ENCODE results near the gene CBY2. TPM values are rescaled to one million over a fixed set of nuclear protein-coding genes. Genes with fewer than 3 reads are reported as not detected.

Gene CBY2
- total RNA-seq, 1 experiment from 2014 or later = not detected

DNA sequence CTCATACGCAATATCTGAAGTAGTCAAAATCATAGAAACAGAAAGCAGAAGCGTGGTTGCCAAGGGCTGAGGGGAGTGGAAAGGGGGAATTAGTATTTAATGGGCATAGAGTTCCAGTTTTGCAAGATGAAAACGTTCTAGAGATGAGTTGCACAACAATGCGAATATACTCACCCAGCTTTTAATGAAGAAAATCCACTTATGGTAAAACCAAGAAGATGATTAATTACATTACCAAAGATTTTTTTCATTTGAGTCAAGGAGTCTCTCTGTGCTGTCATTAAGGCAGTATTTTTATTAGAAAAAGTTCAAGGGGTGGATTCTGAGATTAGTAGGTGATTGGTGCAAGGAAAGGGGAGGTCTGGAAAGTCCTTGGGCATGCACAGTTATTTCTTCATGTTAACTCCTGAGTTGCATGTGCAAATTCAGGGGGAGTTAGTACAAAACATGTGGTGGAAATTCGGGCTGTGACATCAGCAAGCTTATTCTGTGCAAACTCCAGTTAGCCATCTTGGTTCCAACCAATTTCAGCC, 6.9 kb upstream of the CBY2 start:
- ChIA-PET RAD21 (ENCODE audit: low non-redundant PET in 1 of 2, low total read pairs in 2 of 2, uncharacterized antibody in 2 of 2, unreplicated experiment in 2 of 2) (no interaction called here), CTCF (no interaction called here), POLR2A (no interaction called here)
- Histone ChIP-seq H3K36me3 (ENCODE audit: control insufficient read depth in 1 of 2, insufficient read depth in 2 of 2, low read length in 2 of 2) (no peaks in the 10 kb centered on the region), H3K4me1 (ENCODE audit: control insufficient read depth in 1 of 2, insufficient read depth in 2 of 2, low read length in 2 of 2) (no peaks in the 10 kb centered on the region), H3K9ac (ENCODE audit: low read length) (no peak overlapping the region), H3K79me2 (ENCODE audit: insufficient read depth, low read length) (no peaks in the 10 kb centered on the region), H3K27me3 (ENCODE audit: insufficient read depth, low read length) (peaks cover 55% of the 10 kb centered on the region), H3K27ac (ENCODE audit: low read depth, low read length) (no peak overlapping the region), H3K4me3 (replicated peaks in 1 of 2; ENCODE audit: low read depth in 1 of 2, low read length in 2 of 2) (no peak overlapping the region), H3K9me2 (ENCODE audit: insufficient read depth) (no peaks in the 10 kb centered on the region), H3K9me3 (ENCODE audit: control insufficient read depth in 1 of 2, insufficient read depth in 1 of 2, low read depth in 1 of 2, low read length in 2 of 2) (no peaks in the 10 kb centered on the region), H2AFZ (ENCODE audit: low read depth, low read length, poor library complexity, severe bottlenecking) (no peak overlapping the region), H4K20me1 (ENCODE audit: insufficient read depth) (no peaks in the 10 kb centered on the region), H3K4me2 (ENCODE audit: low read length) (no peak overlapping the region)
- intact Hi-C loops (cut with micrococcal nuclease) = no loop called here
- BruUV-seq (replicated peaks) = no TSS peak
- no peak for DNase-seq (ENCODE audit: low read depth, low spot score)
- ATAC-seq = no peak
- no peak for TF ChIP-seq SRF (IDR thresholded peaks at IDR 0.05; ENCODE audit: low read depth)
- TF ChIP-seq, protein P1, sequence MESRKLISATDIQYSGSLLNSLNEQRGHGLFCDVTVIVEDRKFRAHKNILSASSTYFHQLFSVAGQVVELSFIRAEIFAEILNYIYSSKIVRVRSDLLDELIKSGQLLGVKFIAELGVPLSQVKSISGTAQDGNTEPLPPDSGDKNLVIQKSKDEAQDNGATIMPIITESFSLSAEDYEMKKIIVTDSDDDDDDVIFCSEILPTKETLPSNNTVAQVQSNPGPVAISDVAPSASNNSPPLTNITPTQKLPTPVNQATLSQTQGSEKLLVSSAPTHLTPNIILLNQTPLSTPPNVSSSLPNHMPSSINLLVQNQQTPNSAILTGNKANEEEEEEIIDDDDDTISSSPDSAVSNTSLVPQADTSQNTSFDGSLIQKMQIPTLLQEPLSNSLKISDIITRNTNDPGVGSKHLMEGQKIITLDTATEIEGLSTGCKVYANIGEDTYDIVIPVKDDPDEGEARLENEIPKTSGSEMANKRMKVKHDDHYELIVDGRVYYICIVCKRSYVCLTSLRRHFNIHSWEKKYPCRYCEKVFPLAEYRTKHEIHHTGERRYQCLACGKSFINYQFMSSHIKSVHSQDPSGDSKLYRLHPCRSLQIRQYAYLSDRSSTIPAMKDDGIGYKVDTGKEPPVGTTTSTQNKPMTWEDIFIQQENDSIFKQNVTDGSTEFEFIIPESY (IDR thresholded peaks at IDR 0.05; ENCODE audit: extremely low read depth, insufficient replicate concordance, low read length) = no peak
- TF ChIP-seq EGR1 (IDR thresholded peaks at IDR 0.05; ENCODE audit: low read depth) = no peak
- TF ChIP-seq ELF1 (IDR thresholded peaks at IDR 0.05; ENCODE audit: borderline replicate concordance, low read depth) = no peak
- TF ChIP-seq RAD21 (IDR thresholded peaks at IDR 0.05; ENCODE audit: low read depth) = no peak
- TF ChIP-seq SP1 (IDR thresholded peaks at IDR 0.05; ENCODE audit: low read depth) = no peak
- TF ChIP-seq, protein P2, sequence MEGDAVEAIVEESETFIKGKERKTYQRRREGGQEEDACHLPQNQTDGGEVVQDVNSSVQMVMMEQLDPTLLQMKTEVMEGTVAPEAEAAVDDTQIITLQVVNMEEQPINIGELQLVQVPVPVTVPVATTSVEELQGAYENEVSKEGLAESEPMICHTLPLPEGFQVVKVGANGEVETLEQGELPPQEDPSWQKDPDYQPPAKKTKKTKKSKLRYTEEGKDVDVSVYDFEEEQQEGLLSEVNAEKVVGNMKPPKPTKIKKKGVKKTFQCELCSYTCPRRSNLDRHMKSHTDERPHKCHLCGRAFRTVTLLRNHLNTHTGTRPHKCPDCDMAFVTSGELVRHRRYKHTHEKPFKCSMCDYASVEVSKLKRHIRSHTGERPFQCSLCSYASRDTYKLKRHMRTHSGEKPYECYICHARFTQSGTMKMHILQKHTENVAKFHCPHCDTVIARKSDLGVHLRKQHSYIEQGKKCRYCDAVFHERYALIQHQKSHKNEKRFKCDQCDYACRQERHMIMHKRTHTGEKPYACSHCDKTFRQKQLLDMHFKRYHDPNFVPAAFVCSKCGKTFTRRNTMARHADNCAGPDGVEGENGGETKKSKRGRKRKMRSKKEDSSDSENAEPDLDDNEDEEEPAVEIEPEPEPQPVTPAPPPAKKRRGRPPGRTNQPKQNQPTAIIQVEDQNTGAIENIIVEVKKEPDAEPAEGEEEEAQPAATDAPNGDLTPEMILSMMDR (IDR thresholded peaks at IDR 0.05 in 2 of 3, conservative IDR thresholded peaks at IDR 0.05 in 1 of 3; ENCODE audit: borderline replicate concordance in 1 of 3, insufficient read depth in 1 of 3, low read depth in 2 of 3, low read length in 2 of 3) = no peak
- TF ChIP-seq, protein P3, sequence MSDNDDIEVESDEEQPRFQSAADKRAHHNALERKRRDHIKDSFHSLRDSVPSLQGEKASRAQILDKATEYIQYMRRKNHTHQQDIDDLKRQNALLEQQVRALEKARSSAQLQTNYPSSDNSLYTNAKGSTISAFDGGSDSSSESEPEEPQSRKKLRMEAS (IDR thresholded peaks at IDR 0.05) = no peak
- no peak for TF ChIP-seq FOSL1 (IDR thresholded peaks at IDR 0.05; ENCODE audit: low read depth)
- no peak for TF ChIP-seq ZFX (IDR thresholded peaks at IDR 0.05)
- TF ChIP-seq POLR2A (IDR thresholded peaks at IDR 0.05; ENCODE audit: borderline replicate concordance, extremely low read depth, insufficient read depth, insufficient read length) = no peak
- no peak for TF ChIP-seq JUND (IDR thresholded peaks at IDR 0.05)
- TF ChIP-seq ZNF274 (IDR thresholded peaks at IDR 0.05; ENCODE audit: low read depth, low read length) = no peak
- no peak for TF ChIP-seq POLR2AphosphoS5 (IDR thresholded peaks at IDR 0.05; ENCODE audit: low read depth, low read length)
- no peak for TF ChIP-seq CBX3 (IDR thresholded peaks at IDR 0.05; ENCODE audit: low read depth)
- no peak for TF ChIP-seq YY1 (IDR thresholded peaks at IDR 0.05; ENCODE audit: extremely low read depth, insufficient replicate concordance, low read depth, low read length)

All from HCT116 (cell line).